Endothelial cell of umbilical vein (primary cell): Measurements from ENCODE around the gene TMEM138. TPM values are rescaled to one million over a fixed set of nuclear protein-coding genes. Genes with fewer than 3 reads are reported as not detected.
A peak's percentile ranks its signal among the peaks of the same experiment; 100 is the strongest.

Experiments
- BruUV-seq: library from RNA; stranded (reverse); fragments of 400-500 nt; replicated peaks from 2 replicates; lab custom pipeline; 2021; lab: Mats Ljungman, UMichigan
- CTCF ChIA-PET: fragments of 300-600, 350-600 bp; sonication (Branson Sonifier 250); formaldehyde crosslinking; loops from one replicate; lab custom pipeline; 2021; ENCODE audit warnings: antibody characterized with exemption, inconsistent platforms; lab: Charles Lee
- POLR2A ChIA-PET: fragments of 300-600, 350-600 bp; sonication (Branson Sonifier 250); formaldehyde crosslinking; loops from one replicate; lab custom pipeline; 2021; ENCODE audit warnings: antibody characterized with exemption, inconsistent platforms; lab: Charles Lee
- DNase-seq: peaks from one replicate; pipeline ENCODE4 v3.0.0-alpha.2; 2011; ENCODE audit warnings: low read depth, low spot score
- FAIRE-seq: peaks from 2 replicates; lab custom pipeline; 2011; peaks lifted over from hg19 to GRCh38; lab: Jason Lieb, UNC
- H2AFZ ChIP-seq: 2 replicates; pipeline ENCODE4 v1.6.0; 2012; ENCODE audit warnings: low read depth, low read length, control low read depth, inconsistent platforms
- H3K27ac ChIP-seq: 2 replicates; pipeline ENCODE4 v1.5.1; 2011; ENCODE audit warnings: low read depth, mild to moderate bottlenecking, control low read depth, low read length, moderate library complexity; ENCODE audit not compliant: insufficient read depth
- H3K27me3 ChIP-seq, 2 experiments: 2 replicates each; pipeline versions ENCODE4 v1.6.0 to v1.6.1; 2011; ENCODE audit warnings: low read length in 2 of 2, mixed read lengths in 1 of 2; ENCODE audit not compliant: control insufficient read depth in 2 of 2, insufficient read depth in 2 of 2
- H3K36me3 ChIP-seq, 2 experiments: 2 replicates in 1 of 2; 3 replicates in 1 of 2; pipeline ENCODE4 v1.5.1; 2011; ENCODE audit warnings: low read length in 2 of 2, mild to moderate bottlenecking in 1 of 2, moderate library complexity in 1 of 2; ENCODE audit not compliant: control insufficient read depth in 2 of 2, insufficient read depth in 2 of 2; ENCODE audit errors: extremely low read depth in 1 of 2
- H3K4me1 ChIP-seq: 3 replicates; pipeline ENCODE4 v1.5.1; 2011; ENCODE audit warnings: mild to moderate bottlenecking, low read length; ENCODE audit not compliant: control insufficient read depth, insufficient read depth; ENCODE audit errors: extremely low read depth
- H3K4me2 ChIP-seq: 2 replicates; pipeline ENCODE4 v1.6.1; 2011; ENCODE audit warnings: low read length, control low read depth, mixed read lengths; ENCODE audit not compliant: insufficient read depth
- H3K4me3 ChIP-seq, 3 experiments: fragments of 200-600 bp in 1 of 3; sonication (generic), shearing (Covaris generic) in 1 of 3; replicated peaks in 1 of 3; 2 replicates each; pipeline ENCODE4 v1.5.1; 2011 to 2016; ENCODE audit warnings: control low read depth in 3 of 3, low read length in 3 of 3, mild to moderate bottlenecking in 2 of 3, inconsistent platforms in 1 of 3, low read depth in 1 of 3, moderate library complexity in 1 of 3; ENCODE audit not compliant: insufficient read depth in 1 of 3
- H3K79me2 ChIP-seq: 2 replicates; pipeline ENCODE4 v1.6.0; 2012; ENCODE audit warnings: low read length, inconsistent platforms; ENCODE audit not compliant: control insufficient read depth, insufficient read depth
- H3K9ac ChIP-seq: replicated peaks from 2 replicates; pipeline ENCODE3; 2011; ENCODE audit warnings: low read length, control low read depth; ENCODE audit not compliant: insufficient read depth; ENCODE audit errors: extremely low read depth
- H3K9me1 ChIP-seq: replicated peaks from 3 replicates; pipeline ENCODE4 v1.6.0; 2011; ENCODE audit warnings: mild to moderate bottlenecking, low read length; ENCODE audit not compliant: control insufficient read depth, insufficient read depth; ENCODE audit errors: extremely low read depth
- H3K9me3 ChIP-seq: replicated peaks from 2 replicates; pipeline ENCODE4 v1.5.1; 2012; ENCODE audit warnings: low read length, inconsistent platforms; ENCODE audit not compliant: control insufficient read depth, insufficient read depth
- H4K20me1 ChIP-seq: replicated peaks from 2 replicates; pipeline ENCODE3; 2011; ENCODE audit warnings: mild to moderate bottlenecking, low read length; ENCODE audit not compliant: control insufficient read depth, insufficient read depth; ENCODE audit errors: extremely low read depth
- CTCF ChIP-seq, 2 donors: IDR thresholded peaks; 1 replicate in 1 of 2; 2 replicates in 1 of 2; pipeline ENCODE4 v1.5.1; 2011; ENCODE audit warnings: low read length in 2 of 2, mild to moderate bottlenecking in 2 of 2, moderate library complexity in 2 of 2, control low read depth in 1 of 2, inconsistent platforms in 1 of 2, low read depth in 1 of 2; ENCODE audit not compliant: insufficient read depth in 1 of 2; ENCODE audit errors: extremely low read depth in 1 of 2
- EZH2 ChIP-seq: IDR thresholded peaks from 2 replicates; pipeline ENCODE4 v1.6.1; 2012; ENCODE audit warnings: borderline replicate concordance, low read depth, mild to moderate bottlenecking, moderate library complexity, low read length, inconsistent platforms; ENCODE audit not compliant: severe bottlenecking
- FOS ChIP-seq: IDR thresholded peaks from 2 replicates; pipeline ENCODE4 v1.6.1; 2011; ENCODE audit warnings: mild to moderate bottlenecking, low read length, moderate library complexity, borderline replicate concordance; ENCODE audit not compliant: insufficient read depth
- GATA2 ChIP-seq: IDR thresholded peaks from 2 replicates; pipeline ENCODE4 v1.7.0; 2011; ENCODE audit warnings: low read depth, mild to moderate bottlenecking, moderate library complexity, mixed read lengths, low read length; ENCODE audit not compliant: insufficient read length, insufficient read depth
- JUN ChIP-seq: IDR thresholded peaks from 2 replicates; pipeline ENCODE4 v1.6.1; 2011; ENCODE audit warnings: borderline replicate concordance, low read depth; ENCODE audit not compliant: insufficient read length, insufficient read depth
- MAX ChIP-seq: IDR thresholded peaks from 2 replicates; pipeline ENCODE4 v1.6.1; 2011; ENCODE audit not compliant: insufficient read depth, insufficient read length
- MYC ChIP-seq: IDR thresholded peaks from one replicate; pipeline ENCODE4 v1.6.1; 2011; ENCODE audit warnings: mild to moderate bottlenecking, low read depth, low read length
- POLR2A ChIP-seq: IDR thresholded peaks from 2 replicates; pipeline ENCODE4 v1.6.1; 2012; ENCODE audit warnings: low read depth, mild to moderate bottlenecking, control low read depth, low read length
- POLR2AphosphoS5 ChIP-seq: IDR thresholded peaks from 2 replicates; pipeline ENCODE4 v1.6.1; 2012; ENCODE audit warnings: low read depth, mild to moderate bottlenecking, control low read depth, low read length, moderate library complexity; ENCODE audit not compliant: insufficient read depth
- dilution Hi-C: fragments of 300-500 bp; cut with MboI; formaldehyde crosslinking; loops from one replicate; pipeline ENCODE4 v1.15.0; 2019; ENCODE audit warnings: low sequenced_read_pairs; ENCODE audit not compliant: extremely low pct_ligation_motif_present
- intact Hi-C: fragments of 100-400 bp; cut with micrococcal nuclease; formaldehyde crosslinking; loops from one replicate; pipeline ENCODE4 v1.10.0; 2022
- polyA plus RNA-seq, 4 experiments: library from polyadenylated mRNA; depleted of rRNA in 3 of 4; stranded (reverse) in 3 of 4; unstranded in 1 of 4; fragments of >200 nt; gene quantifications; 2 replicates each; pipeline versions ENCODE4 v1.2.1 to v1.2.3, GENCODE V29; 2011 to 2012; ENCODE audit warnings: missing spikeins in 1 of 4
- total RNA-seq: library from RNA; stranded (reverse); gene quantifications from 2 replicates; pipeline ENCODE4 v1.2.3, GENCODE V29; 2021

TMEM138 gene
- total and polyA plus RNA-seq, 2 donors (not counting 3 experiments of a cell fraction or from before 2014, with no cell fraction given) = 37.9 to 60.0 TPM

- BruUV-seq = TSS peak; percentile 31
- CTCF ChIA-PET = interaction anchor here (2.1 kb wide), 1 partner anchor 68 kb away, joined by 6 read pairs; no protein-coding TSS in a partner anchor
These were observed 41.9 kb downstream of the TMEM138 start for GRCh38 chr11:61404103-61404502.

More at GRCh38 chr11:61404103-61404502, 41.9 kb downstream of the TMEM138 start:
- Histone ChIP-seq H3K9ac (no peak overlapping the region), H3K27ac (no peak overlapping the region), H3K36me3 (peaks cover 26 to 34% of the 10 kb centered on the region in 2 experiments), H3K9me3 (no peaks in the 10 kb centered on the region), H3K27me3 (no peaks in the 10 kb centered on the region), H3K4me2 (no peak overlapping the region), H3K9me1 (no peaks in the 10 kb centered on the region), H3K4me1 (no peaks in the 10 kb centered on the region), H3K4me3 (no peak overlapping the region), H4K20me1 (no peaks in the 10 kb centered on the region), H3K79me2 (no peaks in the 10 kb centered on the region), H2AFZ (no peak overlapping the region)
- DNase-seq (no peak), FAIRE-seq (no peak)
- TF ChIP-seq POLR2AphosphoS5 (no peak), JUN (no peak), GATA2 (no peak), POLR2A (no peak), MAX (no peak), CTCF (IDR thresholded peaks at IDR 0.05; ENCODE audit: extremely low read depth in 1 of 2, insufficient read depth in 1 of 2, low read depth in 1 of 2, low read length in 2 of 2) (no peak), EZH2 (no peak), FOS (no peak), MYC (no peak)
- intact Hi-C loops = no loop called here
- POLR2A ChIA-PET = no interaction called here
- dilution Hi-C loops = no loop called here
